PC-3 (cell line): ENCODE data around the gene KRT1. TPM values are rescaled to one million over a fixed set of nuclear protein-coding genes. Genes with fewer than 3 reads are reported as not detected.

ENCODE experiments used
- ATAC-seq: fragments of 200-7000 bp; cut with Tn5 transposase; 2 replicates; pipeline ENCODE4 v1.9.1; 2020; ENCODE audit warnings: mild to moderate bottlenecking, moderate library complexity
- BruUV-seq: library from RNA; stranded (reverse); fragments of 400-500 nt; replicated peaks from 2 replicates; lab custom pipeline; 2021; lab: Mats Ljungman, UMichigan
- CTCF ChIA-PET: fragments of 300-600 bp; sonication (Branson Sonifier 250); formaldehyde crosslinking; loops from one replicate; lab custom pipeline; 2022; ENCODE audit warnings: antibody characterized with exemption; lab: Charles Lee
- POLR2A ChIA-PET: fragments of 300-600 bp; sonication (Branson Sonifier 250); formaldehyde crosslinking; loops from one replicate; lab custom pipeline; 2022; ENCODE audit warnings: antibody characterized with exemption; ENCODE audit not compliant: unreplicated experiment; lab: Charles Lee
- DNase-seq: peaks from one replicate; pipeline ENCODE4 v3.0.0-alpha.2; 2015
- H2AFZ ChIP-seq: fragments of 300-600 bp; sonication (generic); 2 replicates; pipeline ENCODE4 v1.6.0; 2016; ENCODE audit warnings: antibody characterized with exemption, low read length
- H3F3A ChIP-seq: fragments of 300-600 bp; sonication (generic); one replicate; pipeline ENCODE4 v1.6.0; 2017; ENCODE audit warnings: antibody characterized with exemption, low read length, control low read depth, mild to moderate bottlenecking; ENCODE audit not compliant: unreplicated experiment
- H3K27ac ChIP-seq: fragments of 300-600 bp; sonication (generic); 2 replicates; pipeline ENCODE4 v1.5.1; 2016; ENCODE audit warnings: mild to moderate bottlenecking, low read length
- H3K27me3 ChIP-seq: fragments of 300-600 bp; sonication (generic); 2 replicates; pipeline ENCODE4 v1.6.1; 2016; ENCODE audit warnings: low read length, mixed read lengths
- H3K36me3 ChIP-seq: fragments of 300-600 bp; sonication (generic); 2 replicates; pipeline ENCODE4 v1.6.1; 2016; ENCODE audit warnings: low read depth, mixed run types, low read length, mixed read lengths
- H3K4me1 ChIP-seq: fragments of 300-600 bp; sonication (generic); 2 replicates; pipeline ENCODE4 v1.5.1; 2016; ENCODE audit warnings: low read length; ENCODE audit not compliant: insufficient read depth
- H3K4me2 ChIP-seq: fragments of 300-600 bp; sonication (generic); 2 replicates; pipeline ENCODE4 v1.6.0; 2016; ENCODE audit warnings: low read length
- H3K4me3 ChIP-seq: fragments of 300-600 bp; sonication (generic); 2 replicates; pipeline ENCODE4 v1.5.1; 2016; ENCODE audit warnings: mild to moderate bottlenecking, low read length, mixed read lengths
- H3K79me2 ChIP-seq: fragments of 300-600 bp; sonication (generic); 2 replicates; pipeline ENCODE4 v1.6.1; 2017; ENCODE audit warnings: low read length, mixed read lengths
- H3K9ac ChIP-seq: fragments of 300-600 bp; sonication (generic); 2 replicates; pipeline ENCODE4 v1.6.0; 2016; ENCODE audit warnings: mild to moderate bottlenecking, low read length
- H3K9me2 ChIP-seq: fragments of 300-600 bp; sonication (generic); replicated peaks from 2 replicates; pipeline ENCODE4 v1.6.1; 2016; ENCODE audit warnings: mixed run types, low read length, mixed read lengths
- H3K9me3 ChIP-seq: fragments of 300-600 bp; sonication (generic); 2 replicates; pipeline ENCODE4 v1.6.1; 2016; ENCODE audit warnings: low read length, mixed read lengths
- H4K20me1 ChIP-seq: fragments of 300-600 bp; sonication (generic); 2 replicates; pipeline ENCODE4 v1.6.1; 2016; ENCODE audit warnings: low read length, mixed read lengths
- CTCF ChIP-seq: fragments of 300-600 bp; sonication (generic); conservative IDR thresholded peaks from 2 replicates; pipeline ENCODE4 v1.5.1; 2017; ENCODE audit warnings: antibody characterized with exemption, low read depth, mild to moderate bottlenecking, low read length
- EZH2 ChIP-seq: fragments of 300-600 bp; sonication (generic); IDR thresholded peaks from one replicate; pipeline ENCODE4 v1.6.1; 2017; ENCODE audit warnings: antibody characterized with exemption, mild to moderate bottlenecking, low read length; ENCODE audit not compliant: unreplicated experiment
- EZH2phosphoT487 ChIP-seq: fragments of 300-600 bp; sonication (generic); IDR thresholded peaks from 2 replicates; pipeline ENCODE4 v1.6.1; 2018; ENCODE audit warnings: mild to moderate bottlenecking, antibody characterized with exemption, low read length, borderline replicate concordance
- intact Hi-C: fragments of 100-400 bp; cut with micrococcal nuclease; formaldehyde crosslinking; loops from 2 replicates; pipeline ENCODE4 v1.9.0; 2023
- total RNA-seq: library from RNA; depleted of rRNA; stranded (reverse); fragments of >200 nt; gene quantifications from 2 replicates; pipeline ENCODE4 v1.2.3, GENCODE V29; 2014

KRT1 gene
- total RNA-seq, 1 experiment from 2014 or later: not detected

GRCh38 chr12:52649066-52649465 is 31.1 kb downstream of the KRT1 start:
- CTCF ChIA-PET: no interaction called here
- H3K9ac ChIP-seq: no peak overlapping the region

GRCh38 chr12:52648012-52648550 is 32.1 kb downstream of the KRT1 start:
- BruUV-seq: no TSS peak
- Histone ChIP-seq H3K4me3 (no peak overlapping the region), H3K9me2 (no peaks in the 10 kb centered on the region), H3K9me3 (no peaks in the 10 kb centered on the region), H3K79me2 (no peaks in the 10 kb centered on the region), H3K4me1 (peaks cover 11% of the 10 kb centered on the region), H3F3A (no peaks in the 10 kb centered on the region), H3K27me3 (peaks cover 24% of the 10 kb centered on the region), H4K20me1 (no peaks in the 10 kb centered on the region), H2AFZ (no peak overlapping the region), H3K36me3 (no peaks in the 10 kb centered on the region), H3K9ac (no peak overlapping the region), H3K4me2 (no peak overlapping the region), H3K27ac (no peak overlapping the region)
- POLR2A ChIA-PET: no interaction called here
- CTCF ChIA-PET: no interaction called here
- ATAC-seq (no peak), DNase-seq (no peak)
- intact Hi-C loops: no loop called here
- no peak for TF ChIP-seq EZH2
- TF ChIP-seq CTCF: no peak

More at GRCh38 chr12:52649066-52649465, 31.1 kb downstream of the KRT1 start:
- POLR2A ChIA-PET: no interaction called here
- no peak overlapping the region for H2AFZ ChIP-seq
- H4K20me1 ChIP-seq: no peaks in the 10 kb centered on the region
- DNase-seq: no peak
- no peak for ATAC-seq
- no peaks in the 10 kb centered on the region for H3F3A ChIP-seq
- intact Hi-C loops: no loop called here
- no peak overlapping the region for H3K27ac ChIP-seq
- H3K9me2 ChIP-seq: no peaks in the 10 kb centered on the region
- H3K9me3 ChIP-seq: no peaks in the 10 kb centered on the region
- H3K4me3 ChIP-seq: no peak overlapping the region
- no peak overlapping the region for H3K4me2 ChIP-seq
- peaks cover 11% of the 10 kb centered on the region for H3K4me1 ChIP-seq
- no peak for TF ChIP-seq CTCF
- TF ChIP-seq EZH2phosphoT487: no peak
- TF ChIP-seq EZH2: no peak
- H3K27me3 ChIP-seq: peaks cover 15% of the 10 kb centered on the region
- H3K79me2 ChIP-seq: no peaks in the 10 kb centered on the region
- BruUV-seq: no TSS peak
- no peaks in the 10 kb centered on the region for H3K36me3 ChIP-seq

- Histone ChIP-seq H3F3A (no peaks in the 10 kb centered on the region), H3K36me3 (no peaks in the 10 kb centered on the region), H3K9ac (no peak overlapping the region), H3K4me2 (no peak overlapping the region), H3K79me2 (no peaks in the 10 kb centered on the region), H3K4me3 (no peak overlapping the region), H2AFZ (no peak overlapping the region), H3K9me3 (no peaks in the 10 kb centered on the region), H3K9me2 (no peaks in the 10 kb centered on the region), H3K4me1 (peaks cover 11% of the 10 kb centered on the region), H3K27ac (no peak overlapping the region), H3K27me3 (peaks cover 26% of the 10 kb centered on the region), H4K20me1 (no peaks in the 10 kb centered on the region)
- ChIA-PET POLR2A (no interaction called here), CTCF (no interaction called here)
- intact Hi-C loops: no loop called here
- no TSS peak for BruUV-seq
- DNase-seq: no peak
- no peak for TF ChIP-seq EZH2phosphoT487
- TF ChIP-seq CTCF: no peak
- no peak for TF ChIP-seq EZH2
- ATAC-seq: no peak
Measured at GRCh38 chr12:52647601-52648000, 32.6 kb downstream of the KRT1 start.
